ENCODE data around the gene PTOV1.

PTOV1 gene

GRCh38 chr19:49849433-49850220 lies 1.3 kb upstream of the PTOV1 start:
- DNase-seq (ENCODE audit: low read depth, low spot score): no peak
- H3K4me3 ChIP-seq (ENCODE audit: low read depth, low read length): peak overlapping the region; percentile 85
- POLR2A ChIA-PET: interaction anchor here (0.8 to 1.6 kb wide), 5 partner anchors 12 to 27 kb away, joined by 3 to 10 read pairs (median 6); partner anchors contain the start of genes AKT1S1 and TBC1D17

GRCh38 chr19:49850221-49850486 lies 805 bp upstream of the PTOV1 start:
- no peak for DNase-seq (ENCODE audit: low read depth, low spot score)
- TF ChIP-seq CTCF (IDR thresholded peaks at IDR 0.05; ENCODE audit: insufficient read depth, low read length, missing control alignments): no peak
- POLR2A ChIA-PET: interaction anchor here (0.7 to 1.6 kb wide), 9 partner anchors 11 to 154 kb away, joined by 3 to 10 read pairs (median 5); partner anchors contain the start of genes AKT1S1, MED25 and TBC1D17
- H3K4me3 ChIP-seq (ENCODE audit: low read depth, low read length): peak overlapping the region; percentile 85
- CTCF ChIA-PET: interaction anchor here (0.9 to 1.0 kb wide), 2 partner anchors 31 to 178 kb away, joined by 4 to 5 read pairs; no protein-coding TSS in a partner anchor

More at GRCh38 chr19:49849433-49850220, 1.3 kb upstream of the PTOV1 start:
- CTCF ChIA-PET: no interaction called here
- no peak for TF ChIP-seq CTCF (IDR thresholded peaks at IDR 0.05; ENCODE audit: insufficient read depth, low read length, missing control alignments)

- H3K4me3 ChIP-seq (ENCODE audit: low read depth, low read length): peak overlapping the region; percentile 85
- DNase-seq (ENCODE audit: low read depth, low spot score): no peak
- CTCF ChIA-PET: interaction anchor here (1.2 kb wide), 1 partner anchor 12 kb away, joined by 4 read pairs; no protein-coding TSS in a partner anchor
- POLR2A ChIA-PET: interaction anchor here (0.8 to 1.6 kb wide), 3 partner anchors 25 to 175 kb away, joined by 3 to 5 read pairs (median 4); partner anchors contain the start of genes AKT1S1, MED25 and TBC1D17
- no peak for TF ChIP-seq CTCF (IDR thresholded peaks at IDR 0.05; ENCODE audit: insufficient read depth, low read length, missing control alignments)
Measured at GRCh38 chr19:49851456-49852259, 699 bp downstream of the PTOV1 start.

GRCh38 chr19:49852631-49853126 lies 1.7 kb downstream of the PTOV1 start:
- peak overlapping the region; percentile 85 for H3K4me3 ChIP-seq (ENCODE audit: low read depth, low read length)
- no peak for TF ChIP-seq CTCF (IDR thresholded peaks at IDR 0.05; ENCODE audit: insufficient read depth, low read length, missing control alignments)
- ChIA-PET POLR2A (interaction anchor here (0.8 kb wide), 1 partner anchor 176 kb away, joined by 3 read pairs; no protein-coding TSS in a partner anchor), CTCF (interaction anchor here (1.0 to 1.1 kb wide), 2 partner anchors 17 to 135 kb away, joined by 3 read pairs; no protein-coding TSS in a partner anchor)
- no peak for DNase-seq (ENCODE audit: low read depth, low spot score)

- ChIA-PET CTCF (interaction anchor here (0.9 to 1.4 kb wide), 2 partner anchors 11 to 14 kb away, joined by 3 to 4 read pairs; no protein-coding TSS in a partner anchor), POLR2A (interaction anchor here (0.6 to 1.7 kb wide), 5 partner anchors 12 to 136 kb away, joined by 3 to 5 read pairs (median 3); partner anchors contain the start of genes AKT1S1 and TBC1D17)
- no peak for DNase-seq (ENCODE audit: low read depth, low spot score)
- H3K4me3 ChIP-seq (ENCODE audit: low read depth, low read length): no peak overlapping the region
- TF ChIP-seq CTCF (IDR thresholded peaks at IDR 0.05; ENCODE audit: insufficient read depth, low read length, missing control alignments): no peak
Measured at GRCh38 chr19:49853852-49854377, 3.0 kb downstream of the PTOV1 start.

Measured in AG04449 (cell line).